AG09309 (cell line): ENCODE data around the gene SEZ6L.

Source experiments
- DNase-seq: peaks from one replicate; pipeline ENCODE4 v3.0.0-alpha.2; 2010; ENCODE audit warnings: low read depth
- H3K4me3 ChIP-seq: 2 replicates; pipeline ENCODE4 v1.5.1; 2011; ENCODE audit warnings: mild to moderate bottlenecking, low read depth, low read length, moderate library complexity; ENCODE audit not compliant: control insufficient read depth
- TF ChIP-seq, protein P1 (sequence below): IDR thresholded peaks from 2 replicates; pipeline ENCODE4 v1.5.1; 2011; ENCODE audit warnings: mild to moderate bottlenecking, low read depth, low read length, inconsistent platforms; ENCODE audit not compliant: insufficient read depth, control insufficient read depth; ENCODE audit errors: missing control alignments

Gene SEZ6L

DNA sequence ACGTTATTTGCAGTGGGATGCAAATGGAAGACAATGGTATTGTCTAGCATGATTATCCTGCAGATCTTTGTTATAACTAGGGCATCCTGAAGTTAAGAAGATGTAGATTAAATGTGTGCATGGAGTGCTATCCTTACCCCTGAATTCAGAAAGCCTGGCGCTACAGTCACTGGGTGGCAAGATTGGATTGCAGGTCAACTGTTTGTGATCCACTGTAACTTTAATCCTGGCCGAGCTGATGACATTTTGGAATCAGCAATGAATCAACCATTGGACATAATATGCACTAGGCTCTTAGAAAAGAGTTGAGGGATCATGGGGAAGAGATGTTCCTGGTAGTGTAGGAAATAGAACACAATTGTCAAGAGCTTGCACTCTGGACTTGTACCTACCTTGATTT is 25.1 kb downstream of the SEZ6L start:
- DNase-seq = no peak
- TF ChIP-seq, protein P1, sequence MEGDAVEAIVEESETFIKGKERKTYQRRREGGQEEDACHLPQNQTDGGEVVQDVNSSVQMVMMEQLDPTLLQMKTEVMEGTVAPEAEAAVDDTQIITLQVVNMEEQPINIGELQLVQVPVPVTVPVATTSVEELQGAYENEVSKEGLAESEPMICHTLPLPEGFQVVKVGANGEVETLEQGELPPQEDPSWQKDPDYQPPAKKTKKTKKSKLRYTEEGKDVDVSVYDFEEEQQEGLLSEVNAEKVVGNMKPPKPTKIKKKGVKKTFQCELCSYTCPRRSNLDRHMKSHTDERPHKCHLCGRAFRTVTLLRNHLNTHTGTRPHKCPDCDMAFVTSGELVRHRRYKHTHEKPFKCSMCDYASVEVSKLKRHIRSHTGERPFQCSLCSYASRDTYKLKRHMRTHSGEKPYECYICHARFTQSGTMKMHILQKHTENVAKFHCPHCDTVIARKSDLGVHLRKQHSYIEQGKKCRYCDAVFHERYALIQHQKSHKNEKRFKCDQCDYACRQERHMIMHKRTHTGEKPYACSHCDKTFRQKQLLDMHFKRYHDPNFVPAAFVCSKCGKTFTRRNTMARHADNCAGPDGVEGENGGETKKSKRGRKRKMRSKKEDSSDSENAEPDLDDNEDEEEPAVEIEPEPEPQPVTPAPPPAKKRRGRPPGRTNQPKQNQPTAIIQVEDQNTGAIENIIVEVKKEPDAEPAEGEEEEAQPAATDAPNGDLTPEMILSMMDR = no peak
- no peak overlapping the region for H3K4me3 ChIP-seq

DNA sequence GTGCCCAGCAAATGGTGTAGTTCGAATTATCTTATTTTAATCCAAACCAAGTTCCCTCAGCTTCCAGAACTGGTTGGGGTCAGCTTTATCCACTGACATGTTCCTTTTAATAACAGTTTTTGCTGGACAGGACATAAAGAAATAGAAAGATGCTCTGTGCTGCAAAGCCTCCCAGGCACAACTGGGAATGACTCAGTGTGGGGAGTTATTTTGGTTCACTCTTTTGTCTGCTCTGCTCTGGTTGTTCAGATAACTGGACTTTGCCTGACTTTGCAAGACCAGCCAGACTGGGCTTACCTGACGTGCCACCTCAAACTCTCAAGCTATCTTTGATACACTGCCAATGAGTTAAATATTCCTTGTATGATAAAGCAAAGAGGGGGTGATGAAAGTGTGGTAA is 25.6 kb downstream of the SEZ6L start:
- TF ChIP-seq, protein P1 = no peak
- DNase-seq = no peak
- H3K4me3 ChIP-seq = no peak overlapping the region

DNA sequence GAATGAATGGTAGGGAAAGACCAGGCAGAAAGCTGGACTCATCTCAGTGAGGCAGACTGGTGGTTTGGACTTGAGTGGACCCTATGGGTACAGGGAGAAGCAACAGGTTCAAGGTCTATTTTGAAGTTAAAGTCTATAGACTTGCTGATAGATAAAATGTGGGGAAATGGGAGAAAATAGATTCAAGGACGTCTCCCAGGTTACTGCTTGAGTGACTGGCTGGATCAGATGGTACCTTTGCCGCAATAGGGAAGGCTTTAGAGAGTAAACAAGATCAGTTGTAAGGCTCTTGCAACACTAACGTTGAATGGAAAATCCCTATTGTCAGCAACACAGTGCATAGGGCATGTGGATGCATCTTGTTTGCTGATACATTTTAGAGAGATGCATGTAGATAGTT is 27.4 kb downstream of the SEZ6L start:
- H3K4me3 ChIP-seq = no peak overlapping the region
- TF ChIP-seq, protein P1 = no peak
- DNase-seq = no peak

DNA sequence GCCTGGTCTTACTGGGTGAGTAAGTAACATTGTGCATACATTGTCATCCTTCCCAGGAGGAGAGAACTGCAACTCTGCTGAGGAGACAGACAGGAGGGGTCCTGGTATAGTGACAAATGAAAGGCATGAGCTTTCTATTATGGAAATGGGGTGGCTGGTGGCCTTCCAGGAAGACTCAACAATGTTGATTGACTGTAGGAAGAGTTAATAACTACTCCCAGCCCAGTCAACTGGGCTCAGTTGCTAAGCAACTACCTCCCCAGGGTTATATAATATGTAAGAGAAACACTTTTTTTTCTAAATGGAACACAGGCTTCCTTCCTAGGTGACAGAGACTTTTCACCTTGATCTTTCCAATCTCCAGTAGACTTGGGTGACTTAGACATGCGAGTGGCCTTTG is 28.2 kb downstream of the SEZ6L start:
- DNase-seq = no peak
- TF ChIP-seq, protein P1 = no peak
- no peak overlapping the region for H3K4me3 ChIP-seq

- no peak overlapping the region for H3K4me3 ChIP-seq
- TF ChIP-seq, protein P1 = no peak
- no peak for DNase-seq
Measured at GRCh38 chr22:26199665-26200064, 30.4 kb downstream of the SEZ6L start.

DNA sequence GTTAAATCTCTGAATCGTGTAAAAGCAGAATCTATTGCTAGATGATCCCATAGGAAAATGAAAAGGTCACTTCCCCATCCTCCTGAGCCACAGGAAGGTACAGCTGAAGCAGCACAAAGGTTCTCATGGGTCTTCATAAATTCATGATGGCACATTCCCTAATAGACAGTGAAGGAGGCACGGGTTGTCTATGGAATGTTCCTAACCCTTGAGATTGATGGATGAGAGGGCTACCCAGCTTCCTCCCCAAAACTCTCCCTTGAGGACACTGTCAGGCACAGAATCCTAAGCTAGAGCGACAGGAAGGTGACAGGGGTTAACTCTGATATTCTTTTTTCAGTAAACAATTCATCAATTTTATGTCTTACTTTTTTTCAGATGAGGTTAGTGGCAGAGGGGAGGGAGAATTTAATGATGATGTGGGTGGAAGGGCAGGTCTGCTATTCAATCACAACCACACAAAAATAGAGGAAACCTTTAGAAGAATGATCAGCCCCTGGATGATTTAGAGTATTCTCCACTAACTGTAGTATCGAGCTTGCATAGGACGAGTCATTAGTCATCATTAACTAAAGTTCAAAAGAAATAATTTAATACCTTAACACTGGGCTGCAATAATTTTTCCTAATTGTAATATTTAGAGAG is 33.1 kb downstream of the SEZ6L start:
- TF ChIP-seq, protein P1 = no peak
- DNase-seq = no peak
- H3K4me3 ChIP-seq = no peak overlapping the region
